NCI-H146 (cell line): ENCODE measurements around the gene UTF1.

Experiments
- DNase-seq: peaks from one replicate; lab custom pipeline; 2025; lab: John Stamatoyannopoulos, UW

UTF1 gene

GRCh38 chr10:133247681-133248333, 17.8 kb downstream of the UTF1 start:
- DNase-seq = no peak

GRCh38 chr10:133248334-133248715, 18.3 kb downstream of the UTF1 start:
- no peak for DNase-seq

- DNase-seq = no peak
Measured at GRCh38 chr10:133249094-133249780, 19.2 kb downstream of the UTF1 start.

GRCh38 chr10:133249975-133250754, 20.1 kb downstream of the UTF1 start:
- DNase-seq = no peak

- no peak for DNase-seq
Measured at GRCh38 chr10:133251388-133252222, 21.6 kb downstream of the UTF1 start.

GRCh38 chr10:133252223-133252552, 22.2 kb downstream of the UTF1 start:
- no peak for DNase-seq

GRCh38 chr10:133253361-133253955, 23.4 kb downstream of the UTF1 start:
- DNase-seq = no peak

GRCh38 chr10:133254421-133255120, 24.6 kb downstream of the UTF1 start:
- no peak for DNase-seq

GRCh38 chr10:133255323-133255722, 25.3 kb downstream of the UTF1 start:
- no peak for DNase-seq

GRCh38 chr10:133257489-133258065, 27.6 kb downstream of the UTF1 start:
- DNase-seq = peak; percentile 24

GRCh38 chr10:133258066-133258817, 28.2 kb downstream of the UTF1 start:
- no peak for DNase-seq

- no peak for DNase-seq
Measured at GRCh38 chr10:133258818-133259601, 29.0 kb downstream of the UTF1 start.

- DNase-seq = no peak
Measured at GRCh38 chr10:133259602-133259989, 29.6 kb downstream of the UTF1 start.

GRCh38 chr10:133260895-133261725, 31.1 kb downstream of the UTF1 start:
- DNase-seq = peak; percentile 59

GRCh38 chr10:133261726-133262325, 31.8 kb downstream of the UTF1 start:
- peak; percentile 91 for DNase-seq

- peak; percentile 97 for DNase-seq
Measured at GRCh38 chr10:133262696-133263095, 32.7 kb downstream of the UTF1 start.

GRCh38 chr10:133263674-133264073, 33.7 kb downstream of the UTF1 start:
- no peak for DNase-seq

GRCh38 chr10:133264461-133264860, 34.4 kb downstream of the UTF1 start:
- DNase-seq = no peak
